Fibroblast of peridontal ligament (primary cell): ENCODE results near the gene KCNH8.

Experiments
- DNase-seq: peaks from one replicate; pipeline ENCODE4 v3.0.0-alpha.2; 2010; ENCODE audit errors: extremely low read depth

KCNH8 gene

GRCh38 chr3:19250959-19251610 lies 102.8 kb downstream of the KCNH8 start:
- DNase-seq, result no peak

- no peak for DNase-seq
Measured at GRCh38 chr3:19254189-19254588, 105.9 kb downstream of the KCNH8 start.

GRCh38 chr3:19254784-19255338 lies 106.6 kb downstream of the KCNH8 start:
- DNase-seq, result no peak

GRCh38 chr3:19256313-19256712 lies 108.0 kb downstream of the KCNH8 start:
- DNase-seq, result no peak

GRCh38 chr3:19263606-19264005 lies 115.3 kb downstream of the KCNH8 start:
- DNase-seq, result no peak

- DNase-seq, result no peak
Measured at GRCh38 chr3:19264424-19264823, 116.1 kb downstream of the KCNH8 start.

- no peak for DNase-seq
Measured at GRCh38 chr3:19267040-19267439, 118.7 kb downstream of the KCNH8 start.

- DNase-seq, result no peak
Measured at GRCh38 chr3:19270481-19270880, 122.2 kb downstream of the KCNH8 start.

GRCh38 chr3:19272296-19272695 lies 124.0 kb downstream of the KCNH8 start:
- DNase-seq, result no peak

- no peak for DNase-seq
Measured at GRCh38 chr3:19273091-19273490, 124.8 kb downstream of the KCNH8 start.

GRCh38 chr3:19274576-19274975 lies 126.3 kb downstream of the KCNH8 start:
- DNase-seq, result no peak

- no peak for DNase-seq
Measured at GRCh38 chr3:19284974-19285373, 136.7 kb downstream of the KCNH8 start.

- DNase-seq, result no peak
Measured at GRCh38 chr3:19293295-19293694, 145.0 kb downstream of the KCNH8 start.

- no peak for DNase-seq
Measured at GRCh38 chr3:19295208-19295607, 146.9 kb downstream of the KCNH8 start.

GRCh38 chr3:19331931-19332330 lies 183.6 kb downstream of the KCNH8 start:
- DNase-seq, result no peak

- no peak for DNase-seq
Measured at GRCh38 chr3:19334120-19334519, 185.8 kb downstream of the KCNH8 start.

- no peak for DNase-seq
Measured at GRCh38 chr3:19338769-19339168, 190.5 kb downstream of the KCNH8 start.

GRCh38 chr3:19342389-19342788 lies 194.1 kb downstream of the KCNH8 start:
- no peak for DNase-seq

- no peak for DNase-seq
Measured at GRCh38 chr3:19346759-19347158, 198.4 kb downstream of the KCNH8 start.

GRCh38 chr3:19347671-19348070 lies 199.4 kb downstream of the KCNH8 start:
- DNase-seq, result no peak

- no peak for DNase-seq
Measured at GRCh38 chr3:19348500-19348899, 200.2 kb downstream of the KCNH8 start.

- peak; percentile 18 for DNase-seq
Measured at GRCh38 chr3:19348941-19349564, 200.7 kb downstream of the KCNH8 start.

- no peak for DNase-seq
Measured at GRCh38 chr3:19357947-19358346, 209.6 kb downstream of the KCNH8 start.
